OCI-LY7 (cell line): ENCODE data around the gene SLC38A3. TPM values are rescaled to one million over a fixed set of nuclear protein-coding genes. Genes with fewer than 3 reads are reported as not detected.

Experiments
- BruUV-seq: library from RNA; stranded (reverse); fragments of 400-500 nt; replicated peaks from 2 replicates; lab custom pipeline; 2021; lab: Mats Ljungman, UMichigan
- CTCF ChIA-PET: fragments of 300-600 bp; sonication (Branson Sonifier 250); formaldehyde crosslinking; loops from one replicate; lab custom pipeline; 2022; ENCODE audit warnings: antibody characterized with exemption; ENCODE audit not compliant: unreplicated experiment; lab: Charles Lee
- POLR2A ChIA-PET: fragments of 300-600 bp; sonication (Branson Sonifier 250); formaldehyde crosslinking; loops from one replicate; lab custom pipeline; 2022; ENCODE audit warnings: antibody characterized with exemption; lab: Charles Lee
- DNase-seq: peaks from one replicate; pipeline ENCODE4 v3.0.0-alpha.2; 2015; ENCODE audit warnings: low spot score
- H2AFZ ChIP-seq: fragments of 200-600 bp; sonication (generic), shearing (Covaris generic); 2 replicates; pipeline ENCODE4 v1.6.1; 2014; ENCODE audit warnings: mild to moderate bottlenecking, antibody characterized with exemption, low read length, moderate library complexity
- H3K27ac ChIP-seq: fragments of 200-600 bp; sonication (generic); 2 replicates; pipeline ENCODE4 v1.5.1; 2014; ENCODE audit warnings: mixed run types, low read depth, mild to moderate bottlenecking, moderate library complexity, low read length, inconsistent platforms; ENCODE audit not compliant: poor library complexity, severe bottlenecking
- H3K36me3 ChIP-seq: fragments of 200-600 bp; sonication (generic); 2 replicates; pipeline ENCODE4 v1.6.1; 2014; ENCODE audit warnings: mild to moderate bottlenecking, antibody characterized with exemption, low read length, moderate library complexity, mixed read lengths; ENCODE audit not compliant: insufficient read depth
- H3K4me1 ChIP-seq: fragments of 200-600 bp; sonication (generic); 2 replicates; pipeline ENCODE4 v1.5.1; 2014; ENCODE audit warnings: mild to moderate bottlenecking, low read length; ENCODE audit not compliant: insufficient read depth, poor library complexity, severe bottlenecking
- H3K4me2 ChIP-seq: fragments of 200-600 bp; sonication (generic); 2 replicates; pipeline ENCODE4 v1.6.1; 2014; ENCODE audit warnings: mild to moderate bottlenecking, low read length
- H3K4me3 ChIP-seq: fragments of 200-600 bp; sonication (generic); 2 replicates; pipeline ENCODE4 v1.5.1; 2014; ENCODE audit warnings: mild to moderate bottlenecking, low read depth, low read length; ENCODE audit not compliant: poor library complexity, severe bottlenecking
- H3K79me2 ChIP-seq: fragments of 200-600 bp; sonication (generic); 2 replicates; pipeline ENCODE4 v1.6.1; 2016; ENCODE audit warnings: low read depth, mild to moderate bottlenecking, low read length, moderate library complexity, mixed read lengths; ENCODE audit not compliant: insufficient read depth
- H3K9me2 ChIP-seq: fragments of 200-600 bp; sonication (generic); 2 replicates; pipeline ENCODE4 v1.6.1; 2016; ENCODE audit warnings: mild to moderate bottlenecking, low read length, mixed read lengths; ENCODE audit not compliant: insufficient read depth
- H3K9me3 ChIP-seq: fragments of 200-600 bp; sonication (generic); 2 replicates; pipeline ENCODE4 v1.6.1; 2014; ENCODE audit warnings: mild to moderate bottlenecking, mixed run types, low read length, mixed read lengths
- H4K20me1 ChIP-seq: fragments of 200-600 bp; sonication (generic); 2 replicates; pipeline ENCODE4 v1.6.1; 2014; ENCODE audit warnings: mild to moderate bottlenecking, antibody characterized with exemption, low read length, moderate library complexity, mixed read lengths; ENCODE audit not compliant: insufficient read depth
- CTCF ChIP-seq: fragments of 200-600 bp; sonication (generic); conservative IDR thresholded peaks from 2 replicates; pipeline ENCODE4 v1.5.1; 2014; ENCODE audit warnings: mild to moderate bottlenecking, antibody characterized with exemption, low read length, moderate library complexity, mixed read lengths
- EZH2phosphoT487 ChIP-seq: fragments of 200-600 bp; sonication (generic); IDR thresholded peaks from 2 replicates; pipeline ENCODE4 v1.6.1; 2018; ENCODE audit warnings: low read depth, borderline replicate concordance, mild to moderate bottlenecking, mixed run types, antibody characterized with exemption, low read length, moderate library complexity, mixed read lengths
- intact Hi-C: fragments of 100-400 bp; cut with micrococcal nuclease; formaldehyde crosslinking; loops from one replicate; pipeline ENCODE4 v1.10.0; 2022; ENCODE audit not compliant: unreplicated experiment
- total RNA-seq, 2 experiments: library from RNA; depleted of rRNA in 1 of 2; stranded (reverse); fragments of >200 nt in 1 of 2; shearing (Covaris generic) in 1 of 2; gene quantifications; 2 replicates each; pipeline ENCODE4 v1.2.3, GENCODE V29; 2014 to 2022

Gene SLC38A3
- total RNA-seq, 2 experiments from 2014 or later: not detected

GRCh38 chr3:50239649-50240048 lies 34.6 kb downstream of the SLC38A3 start:
- Histone ChIP-seq H3K4me2 (peak overlapping the region; percentile 87; the same call in 1 of the 2 replicates), H3K4me3 (no peak overlapping the region), H3K36me3 (peaks cover 39% of the 10 kb centered on the region; the same call in 1 of the 2 replicates), H3K4me1 (peaks cover 66% of the 10 kb centered on the region), H3K27ac (no peak overlapping the region), H3K79me2 (peaks cover 71% of the 10 kb centered on the region), H4K20me1 (peaks cover 10% of the 10 kb centered on the region; the same call in 1 of the 2 replicates), H2AFZ (no peak overlapping the region), H3K9me2 (no peaks in the 10 kb centered on the region), H3K9me3 (no peaks in the 10 kb centered on the region)
- intact Hi-C loops: loop anchor here (5.0 kb wide), 2 partner anchors 98 to 328 kb away; partner anchors contain the start of genes C3orf18 and HEMK1
- no peak for TF ChIP-seq CTCF
- no peak for TF ChIP-seq EZH2phosphoT487
- ChIA-PET POLR2A (interaction anchor here (1.1 kb wide), 1 partner anchor 152 kb away, joined by 4 read pairs; no protein-coding TSS in a partner anchor), CTCF (no interaction called here)
- no TSS peak for BruUV-seq
- DNase-seq: no peak

GRCh38 chr3:50241163-50241562 lies 36.1 kb downstream of the SLC38A3 start:
- Histone ChIP-seq H4K20me1 (peaks cover 10% of the 10 kb centered on the region; the same call in 1 of the 2 replicates), H2AFZ (no peak overlapping the region), H3K4me3 (no peak overlapping the region), H3K27ac (no peak overlapping the region), H3K36me3 (peaks cover 39% of the 10 kb centered on the region; the same call in 1 of the 2 replicates), H3K9me2 (no peaks in the 10 kb centered on the region), H3K4me2 (peak overlapping the region; percentile 62), H3K79me2 (peaks cover 71% of the 10 kb centered on the region), H3K9me3 (no peaks in the 10 kb centered on the region), H3K4me1 (peaks cover 68% of the 10 kb centered on the region)
- DNase-seq: no peak
- no TSS peak for BruUV-seq
- ChIA-PET POLR2A (interaction anchor here (0.6 to 1.0 kb wide), 2 partner anchors 31 to 46 kb away, joined by 3 to 12 read pairs; no protein-coding TSS in a partner anchor), CTCF (interaction anchor here (0.6 to 1.5 kb wide), 3 partner anchors 12 to 44 kb away, joined by 3 to 5 read pairs (median 5); no protein-coding TSS in a partner anchor)
- TF ChIP-seq CTCF: no peak
- no peak for TF ChIP-seq EZH2phosphoT487
- intact Hi-C loops: no loop called here
